Fibroblast of gingiva (primary cell): ENCODE data around the gene ZNF48.
"Not testable (repeated sequence)": the region's sequence is repeated elsewhere in the genome, so short reads cannot be mapped to it uniquely, and the experiment has no call there.

Source experiments
- DNase-seq: peaks from one replicate; pipeline ENCODE4 v3.0.0-alpha.2; 2011; ENCODE audit warnings: low read depth

Gene ZNF48

GRCh38 chr16:30378236-30379157, 16.7 kb upstream of the ZNF48 start:
- peak; percentile 98 for DNase-seq

DNA sequence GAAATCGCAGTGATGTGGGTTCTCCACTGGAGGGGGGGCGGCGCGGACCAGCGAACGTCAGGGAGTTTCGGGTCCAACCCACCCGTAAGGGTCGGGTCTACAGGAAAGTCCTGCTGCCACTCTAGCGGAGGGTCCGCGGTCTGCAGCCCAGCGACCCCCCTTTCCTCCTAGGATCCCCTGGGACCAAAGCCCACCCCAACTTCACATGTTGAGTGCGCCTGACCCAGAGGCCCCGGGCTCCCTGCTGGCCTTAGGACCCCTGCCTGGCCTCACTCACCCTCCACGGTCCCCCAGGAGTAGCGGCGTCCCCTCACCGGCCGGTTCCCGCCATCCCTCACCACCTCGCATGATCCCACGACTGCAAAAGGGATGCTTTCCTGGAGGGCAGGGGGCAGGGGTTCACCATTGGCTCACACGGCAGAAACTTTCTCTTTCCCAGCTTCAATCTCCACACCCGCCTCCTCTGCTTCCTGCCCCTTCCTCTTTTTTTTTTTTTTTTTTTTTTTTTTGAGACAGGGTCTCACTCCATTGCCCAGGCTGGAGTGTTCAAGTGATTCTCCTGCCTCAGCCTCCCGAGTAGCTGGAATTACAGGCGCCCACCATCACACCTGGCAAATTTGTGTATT, 15.9 kb upstream of the ZNF48 start:
- DNase-seq: no peak

GRCh38 chr16:30380072-30380802, 15.0 kb upstream of the ZNF48 start:
- DNase-seq: no peak

- no peak for DNase-seq
These were observed 14.4 kb upstream of the ZNF48 start for GRCh38 chr16:30380803-30381208.

GRCh38 chr16:30381291-30382041, 13.8 kb upstream of the ZNF48 start:
- no peak for DNase-seq

DNA sequence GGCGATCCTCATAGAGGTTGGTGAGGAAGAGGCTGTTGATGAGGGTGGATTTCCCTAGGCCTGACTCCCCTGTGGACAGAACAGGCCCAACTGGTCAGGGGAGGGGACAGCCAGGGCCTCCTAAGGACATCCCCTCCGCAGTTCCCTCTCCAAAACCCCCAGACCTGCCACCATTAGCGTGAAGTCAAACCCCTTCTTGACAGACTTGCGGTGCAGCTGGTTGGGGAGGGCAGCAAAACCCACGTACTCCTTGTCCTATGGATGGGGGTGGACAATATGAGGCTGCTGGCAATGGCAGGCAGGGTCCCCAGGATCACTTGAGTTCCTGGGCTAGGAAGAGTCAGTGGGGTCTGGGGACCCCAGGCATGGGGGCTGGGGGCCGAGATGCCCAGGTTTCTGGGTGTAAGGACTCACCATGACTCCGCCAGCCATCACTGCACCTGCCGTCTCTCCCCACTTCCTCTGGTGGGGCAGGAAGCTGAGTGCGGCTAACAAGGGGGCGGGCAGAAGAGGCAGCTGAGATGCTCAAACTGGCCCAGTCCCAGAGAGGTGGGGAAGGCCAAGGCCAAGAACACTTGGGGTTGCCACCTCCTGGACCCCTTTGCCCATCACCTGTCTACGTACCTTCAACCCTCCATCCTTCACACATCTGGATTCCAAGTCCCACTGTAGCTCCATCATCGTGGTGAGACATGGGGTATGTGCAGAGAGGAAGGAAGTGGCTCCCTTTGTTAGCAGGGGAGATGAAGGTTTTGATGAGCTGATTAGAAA, 12.9 kb upstream of the ZNF48 start, which contains the start of gene SEPTIN1:
Gene SEPTIN1, minus strand, starts transcription at position 451 of the 771 bp plus-strand sequence. Its CDS starts 19 bp downstream, at position 432.
- DNase-seq: no peak

DNA sequence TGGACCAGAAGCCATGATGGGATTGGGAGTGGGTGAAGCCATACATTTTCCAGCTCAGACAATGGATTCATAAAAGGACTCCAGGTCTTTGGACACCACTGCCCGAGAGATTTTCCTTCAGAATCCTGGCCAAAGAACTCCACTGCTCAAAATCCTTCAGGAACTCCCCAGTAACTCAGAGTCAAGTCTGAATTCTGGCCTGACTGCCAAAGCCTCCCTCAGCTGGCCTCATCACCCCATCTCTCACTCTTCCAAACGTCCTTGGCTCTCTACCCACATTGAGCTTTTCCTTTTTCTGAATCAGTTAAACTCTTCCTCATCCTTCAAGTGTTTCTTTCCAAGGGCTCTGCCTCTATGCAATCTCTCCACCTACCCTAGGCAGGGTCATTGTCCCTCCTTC, 11.7 kb upstream of the ZNF48 start:
- DNase-seq: no peak

- DNase-seq: no peak
These were observed 547 bp upstream of the ZNF48 start for GRCh38 chr16:30394592-30395154.

DNA sequence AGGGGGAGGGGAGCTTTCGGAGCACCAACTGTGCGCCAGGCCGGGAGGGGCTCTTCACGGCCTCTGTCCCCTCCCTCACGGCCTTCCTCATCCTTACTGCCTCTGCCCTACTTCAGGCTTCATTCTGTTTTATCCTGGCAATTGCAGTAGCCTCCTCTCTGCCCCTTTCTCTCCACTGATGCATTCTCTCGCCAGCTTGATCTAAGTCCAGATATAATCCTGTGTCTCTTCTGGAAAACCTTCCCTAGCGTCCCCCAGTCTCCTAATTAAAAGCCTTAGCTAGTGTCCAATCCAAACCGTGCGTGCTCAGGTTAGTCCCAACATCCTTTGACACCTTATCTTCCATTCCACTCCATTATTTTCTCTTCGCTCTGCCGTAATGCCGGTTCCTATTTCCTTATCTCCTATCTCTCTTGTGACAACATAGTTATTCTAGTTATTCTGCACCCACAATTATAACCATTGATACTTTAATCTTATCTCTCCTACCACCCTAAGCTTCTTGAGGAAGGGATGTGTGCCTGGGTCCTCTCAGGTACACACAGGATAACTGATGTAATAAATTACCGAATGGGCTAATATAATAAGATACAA, 869 bp downstream of the ZNF48 start:
- no peak for DNase-seq

GRCh38 chr16:30396627-30397026, 1.4 kb downstream of the ZNF48 start:
- not testable (repeated sequence) for DNase-seq

- no peak for DNase-seq
These were observed 1.8 kb downstream of the ZNF48 start for GRCh38 chr16:30397056-30397455.

- DNase-seq: no peak
These were observed 2.8 kb downstream of the ZNF48 start for GRCh38 chr16:30397776-30398660.

GRCh38 chr16:30398661-30399434, 3.6 kb downstream of the ZNF48 start:
- no peak for DNase-seq

DNA sequence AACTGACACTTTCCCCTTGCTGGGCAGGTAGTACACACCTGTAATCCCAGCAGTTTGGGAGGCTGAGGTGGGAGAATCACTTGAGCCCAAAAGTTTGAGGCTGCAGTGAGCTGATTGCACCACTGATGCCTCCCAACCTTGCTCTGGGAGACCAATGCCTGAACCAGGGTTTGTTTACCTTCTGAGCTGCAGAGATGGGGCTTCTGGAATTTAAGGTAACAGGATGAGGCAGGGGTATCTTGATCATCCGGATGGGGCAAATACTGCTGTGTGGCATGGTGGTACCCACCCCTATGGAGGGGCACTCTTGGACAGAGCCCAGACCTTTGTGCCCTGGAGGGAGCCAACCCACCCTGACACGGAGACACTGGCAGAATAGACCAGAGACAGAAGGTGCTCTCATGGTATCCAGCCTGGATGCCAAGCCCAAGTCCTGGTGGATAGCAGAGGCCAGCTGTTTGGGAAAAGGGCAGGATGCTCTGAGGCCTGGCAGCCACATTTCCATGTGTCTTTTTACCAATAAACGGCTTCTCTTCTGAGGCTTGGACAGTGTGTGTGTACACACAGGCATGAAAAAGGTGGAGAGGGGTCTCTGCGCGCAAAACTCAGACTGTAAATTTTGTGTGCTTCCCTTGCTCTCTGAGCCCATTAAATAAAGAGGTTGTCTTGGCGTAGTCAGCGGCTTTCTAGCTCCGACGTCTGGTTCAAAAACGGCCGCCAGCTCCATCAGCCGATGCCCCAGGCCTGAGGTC, 4.4 kb downstream of the ZNF48 start:
- no peak for DNase-seq

DNA sequence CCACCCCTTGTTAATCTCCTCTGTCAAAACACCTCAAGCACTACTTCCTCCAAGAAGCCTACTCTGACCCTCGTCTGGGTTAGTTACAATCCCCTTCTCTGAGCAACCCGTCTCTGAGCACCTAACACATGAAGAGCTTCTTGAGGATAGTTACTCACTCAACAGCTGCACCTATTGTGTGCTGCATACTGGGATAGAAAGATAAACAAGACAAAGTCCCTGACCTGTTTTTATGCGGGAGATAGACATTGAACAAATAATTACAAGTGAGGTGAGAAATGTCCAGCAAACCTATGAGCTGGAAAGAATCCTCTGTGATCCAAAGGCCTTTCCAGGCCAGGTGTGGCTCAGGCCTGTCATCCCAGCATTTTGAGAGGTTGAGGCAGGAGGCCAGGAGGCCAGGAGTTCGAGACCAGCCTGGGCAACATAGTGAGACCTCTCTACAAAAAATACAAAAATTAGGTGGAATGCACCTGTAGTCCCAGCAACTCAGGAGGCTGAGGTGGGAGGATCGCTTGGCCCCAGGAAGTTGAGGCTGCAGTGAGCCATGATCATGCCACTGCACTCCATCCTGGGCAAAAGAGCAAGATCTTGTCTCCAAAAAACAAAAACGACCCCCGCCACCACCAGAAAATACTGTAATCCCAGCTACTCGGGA, 6.7 kb downstream of the ZNF48 start:
- DNase-seq: no peak

DNA sequence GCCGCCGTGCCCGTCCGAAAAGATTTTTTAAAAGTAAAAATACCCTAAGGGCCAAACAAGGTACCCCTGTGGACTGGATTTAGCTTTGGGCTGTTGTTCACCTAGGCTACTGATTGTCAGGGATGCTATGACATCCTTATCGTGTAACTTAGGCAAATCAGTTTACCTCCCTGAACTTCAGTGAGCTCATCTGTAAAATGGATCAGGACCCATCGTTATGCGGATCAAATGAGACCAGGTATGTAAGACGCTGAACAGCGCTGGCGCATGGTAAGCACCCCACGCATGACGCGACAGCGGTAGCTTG, 11.5 kb downstream of the ZNF48 start:
- DNase-seq: no peak

- peak; percentile 87 for DNase-seq
These were observed 12.0 kb downstream of the ZNF48 start, which contains the start of gene ZNF771 for GRCh38 chr16:30407102-30407803. TSS of gene ZNF771 (plus strand) at chr16:30407606. CDS start at chr16:30408054, 448 bp downstream.
